Measurements from ENCODE around the gene LOC101059915.
"Not testable (repeated sequence)": the region's sequence is repeated elsewhere in the genome, so short reads cannot be mapped to it uniquely, and the experiment has no call there.

DNA sequence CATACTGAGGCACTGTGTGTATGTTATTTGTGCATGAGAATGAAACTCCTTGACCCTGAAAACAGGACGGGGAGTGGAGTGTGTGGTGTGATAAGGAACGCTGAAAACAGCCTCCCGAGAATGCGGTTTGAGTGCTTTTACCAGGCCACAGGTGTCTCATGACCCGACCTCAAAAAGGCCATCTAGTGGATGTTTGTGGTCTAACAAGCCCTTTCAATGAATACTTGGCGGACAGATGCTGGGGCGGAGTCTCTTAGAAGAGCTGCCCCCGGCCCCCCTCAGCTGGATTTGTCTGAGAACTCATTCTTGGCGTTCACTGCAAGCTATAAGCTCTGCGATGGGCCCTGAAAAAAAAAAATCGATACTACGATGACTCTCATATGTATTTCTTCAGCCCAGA lies 35.5 kb downstream of the LOC101059915 start:
- TF ChIP-seq CTCF (conservative IDR thresholded peaks at IDR 0.05); ZFX (IDR thresholded peaks at IDR 0.05): not testable (repeated sequence)

All from C4-2B (cell line).